ENCODE data around the gene GSDME.

The GSDME gene

DNA sequence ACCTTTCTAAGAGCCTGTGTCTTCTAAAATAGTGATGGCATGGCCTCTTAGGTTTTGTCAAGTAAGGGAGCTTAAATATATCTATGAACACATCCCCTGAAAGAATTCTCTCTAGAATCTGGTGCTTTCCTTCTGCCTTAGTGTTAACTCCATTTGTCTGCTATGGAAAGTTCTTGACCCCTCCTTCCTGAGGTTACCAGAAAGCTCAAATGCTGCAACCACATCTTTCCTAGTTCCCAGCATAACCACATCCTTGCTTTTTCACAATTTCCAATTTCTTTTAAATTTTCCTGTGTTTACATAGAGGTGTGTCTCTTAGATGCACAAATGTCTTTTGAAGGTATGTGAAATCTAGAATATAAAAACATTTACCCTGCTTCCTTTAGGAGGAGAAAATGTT lies 16.4 kb upstream of the GSDME start:
- no peak overlapping the region for H3K4me3 ChIP-seq (ENCODE audit: low read length)
- TF ChIP-seq, protein P1, sequence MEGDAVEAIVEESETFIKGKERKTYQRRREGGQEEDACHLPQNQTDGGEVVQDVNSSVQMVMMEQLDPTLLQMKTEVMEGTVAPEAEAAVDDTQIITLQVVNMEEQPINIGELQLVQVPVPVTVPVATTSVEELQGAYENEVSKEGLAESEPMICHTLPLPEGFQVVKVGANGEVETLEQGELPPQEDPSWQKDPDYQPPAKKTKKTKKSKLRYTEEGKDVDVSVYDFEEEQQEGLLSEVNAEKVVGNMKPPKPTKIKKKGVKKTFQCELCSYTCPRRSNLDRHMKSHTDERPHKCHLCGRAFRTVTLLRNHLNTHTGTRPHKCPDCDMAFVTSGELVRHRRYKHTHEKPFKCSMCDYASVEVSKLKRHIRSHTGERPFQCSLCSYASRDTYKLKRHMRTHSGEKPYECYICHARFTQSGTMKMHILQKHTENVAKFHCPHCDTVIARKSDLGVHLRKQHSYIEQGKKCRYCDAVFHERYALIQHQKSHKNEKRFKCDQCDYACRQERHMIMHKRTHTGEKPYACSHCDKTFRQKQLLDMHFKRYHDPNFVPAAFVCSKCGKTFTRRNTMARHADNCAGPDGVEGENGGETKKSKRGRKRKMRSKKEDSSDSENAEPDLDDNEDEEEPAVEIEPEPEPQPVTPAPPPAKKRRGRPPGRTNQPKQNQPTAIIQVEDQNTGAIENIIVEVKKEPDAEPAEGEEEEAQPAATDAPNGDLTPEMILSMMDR (conservative IDR thresholded peaks at IDR 0.05; ENCODE audit: low read depth, low read length): no peak
- DNase-seq (ENCODE audit: low read depth): no peak

- no peak for DNase-seq (ENCODE audit: low read depth)
- TF ChIP-seq, protein P1 (conservative IDR thresholded peaks at IDR 0.05; ENCODE audit: low read depth, low read length): no peak
- no peak overlapping the region for H3K4me3 ChIP-seq (ENCODE audit: low read length)
Measured at GRCh38 chr7:24769851-24770250, 12.6 kb upstream of the GSDME start.

GRCh38 chr7:24769014-24769830 lies 12.0 kb upstream of the GSDME start:
- H3K4me3 ChIP-seq (ENCODE audit: low read length): no peak overlapping the region
- TF ChIP-seq, protein P1 (conservative IDR thresholded peaks at IDR 0.05; ENCODE audit: low read depth, low read length): no peak
- DNase-seq (ENCODE audit: low read depth): no peak

DNA sequence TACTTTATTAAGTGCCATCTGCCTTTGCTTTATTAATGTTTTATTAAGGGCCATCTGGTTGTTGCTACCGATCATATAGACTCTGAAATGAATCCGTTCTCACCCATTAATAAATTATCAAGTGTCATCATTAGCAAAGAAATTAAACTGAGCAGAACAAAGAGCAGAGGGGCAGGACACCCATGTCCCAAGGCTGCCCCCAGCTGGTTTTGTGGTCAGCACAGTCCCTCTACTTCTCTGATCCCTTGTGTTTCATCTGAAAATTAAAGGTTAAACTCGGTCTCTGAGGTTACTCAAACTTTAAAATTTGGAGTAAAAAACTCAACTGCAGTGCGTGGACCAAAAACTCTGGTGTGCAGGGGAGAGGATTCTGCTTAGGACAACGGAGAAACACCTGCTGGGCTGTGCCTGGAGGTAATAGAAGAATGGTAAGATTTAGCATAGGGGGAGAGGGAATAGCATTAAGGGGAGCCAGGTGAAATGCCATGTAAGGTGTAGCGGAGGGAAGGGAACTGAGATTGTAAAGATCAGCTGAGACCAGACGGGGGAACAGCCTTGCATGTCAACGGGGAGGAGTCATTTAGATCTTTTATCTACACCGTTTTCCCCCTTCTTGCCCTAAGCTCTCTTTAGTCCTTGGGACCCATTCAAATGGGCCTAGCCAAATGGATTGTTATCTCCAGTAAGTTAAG lies 10.8 kb upstream of the GSDME start:
- DNase-seq (ENCODE audit: low read depth): no peak
- TF ChIP-seq, protein P1 (conservative IDR thresholded peaks at IDR 0.05; ENCODE audit: low read depth, low read length): no peak
- no peak overlapping the region for H3K4me3 ChIP-seq (ENCODE audit: low read length)

GRCh38 chr7:24764972-24765744 lies 7.9 kb upstream of the GSDME start:
- TF ChIP-seq, protein P1 (conservative IDR thresholded peaks at IDR 0.05; ENCODE audit: low read depth, low read length): no peak
- H3K4me3 ChIP-seq (ENCODE audit: low read length): no peak overlapping the region
- DNase-seq (ENCODE audit: low read depth): no peak

DNA sequence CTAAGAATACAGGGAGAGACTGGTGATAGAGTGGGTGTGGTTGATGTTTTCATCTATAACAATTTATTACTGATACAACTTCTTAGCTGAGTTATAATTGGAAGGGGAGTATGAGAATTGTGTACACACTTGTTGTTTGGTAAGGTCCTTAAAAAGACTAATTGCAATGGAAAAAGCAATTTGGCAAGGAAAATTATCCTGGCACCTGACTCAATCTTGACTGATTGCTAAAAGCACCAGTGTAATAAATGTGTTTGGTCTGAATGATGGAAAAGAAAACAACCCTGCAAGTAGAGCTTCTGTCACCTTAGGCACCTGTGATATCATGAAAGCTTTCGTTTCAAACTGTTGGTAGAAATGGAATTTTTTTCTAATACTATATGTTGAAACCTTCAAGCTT lies 6.7 kb upstream of the GSDME start:
- TF ChIP-seq, protein P1 (conservative IDR thresholded peaks at IDR 0.05; ENCODE audit: low read depth, low read length): no peak
- no peak for DNase-seq (ENCODE audit: low read depth)
- no peak overlapping the region for H3K4me3 ChIP-seq (ENCODE audit: low read length)

All from retinal pigment epithelial cell (primary cell).